IPS-18c (cell line): ENCODE data around the gene ATG10.

Experiments used
- H3K4me3 ChIP-seq: 2 replicates; pipeline ENCODE4 v1.7.0; 2013; ENCODE audit warnings: low read depth, mild to moderate bottlenecking, low read length, moderate library complexity; ENCODE audit not compliant: insufficient read depth
- H3K9me3 ChIP-seq: one replicate; pipeline ENCODE4 v1.6.1; 2013; ENCODE audit warnings: mild to moderate bottlenecking, low read length, moderate library complexity; ENCODE audit not compliant: control insufficient read depth, insufficient read depth

Gene ATG10

GRCh38 chr5:82142217-82142841, 170.5 kb downstream of the ATG10 start:
- Histone ChIP-seq H3K4me3 (no peak overlapping the region), H3K9me3 (peaks cover 2% of the 10 kb centered on the region)

GRCh38 chr5:82142928-82143577, 171.2 kb downstream of the ATG10 start:
- no peaks in the 10 kb centered on the region for H3K9me3 ChIP-seq
- no peak overlapping the region for H3K4me3 ChIP-seq

- H3K4me3 ChIP-seq = no peak overlapping the region
These were observed 176.2 kb downstream of the ATG10 start for GRCh38 chr5:82147860-82148573.

GRCh38 chr5:82149434-82149833, 177.6 kb downstream of the ATG10 start:
- H3K4me3 ChIP-seq = no peak overlapping the region
- H3K9me3 ChIP-seq = no peaks in the 10 kb centered on the region

More at GRCh38 chr5:82147860-82148573, 176.2 kb downstream of the ATG10 start:
- no peaks in the 10 kb centered on the region for H3K9me3 ChIP-seq

- Histone ChIP-seq H3K9me3 (no peaks in the 10 kb centered on the region), H3K4me3 (no peak overlapping the region)
These were observed 178.7 kb downstream of the ATG10 start for GRCh38 chr5:82150559-82150958.

GRCh38 chr5:82151204-82151603, 179.4 kb downstream of the ATG10 start:
- Histone ChIP-seq H3K4me3 (no peak overlapping the region), H3K9me3 (no peaks in the 10 kb centered on the region)

GRCh38 chr5:82151662-82152061, 179.8 kb downstream of the ATG10 start:
- H3K4me3 ChIP-seq = no peak overlapping the region
- no peaks in the 10 kb centered on the region for H3K9me3 ChIP-seq

GRCh38 chr5:82152978-82153481, 181.2 kb downstream of the ATG10 start:
- H3K9me3 ChIP-seq = no peaks in the 10 kb centered on the region

GRCh38 chr5:82154776-82155175, 183.0 kb downstream of the ATG10 start:
- H3K4me3 ChIP-seq = no peak overlapping the region

More at GRCh38 chr5:82152978-82153481, 181.2 kb downstream of the ATG10 start:
- no peak overlapping the region for H3K4me3 ChIP-seq

GRCh38 chr5:82155305-82155704, 183.5 kb downstream of the ATG10 start:
- Histone ChIP-seq H3K4me3 (no peak overlapping the region), H3K9me3 (no peaks in the 10 kb centered on the region)

More at GRCh38 chr5:82154776-82155175, 183.0 kb downstream of the ATG10 start:
- no peaks in the 10 kb centered on the region for H3K9me3 ChIP-seq

GRCh38 chr5:82156874-82157273, 185.1 kb downstream of the ATG10 start:
- no peak overlapping the region for H3K4me3 ChIP-seq
- no peaks in the 10 kb centered on the region for H3K9me3 ChIP-seq

GRCh38 chr5:82158755-82159413, 187.1 kb downstream of the ATG10 start:
- Histone ChIP-seq H3K4me3 (no peak overlapping the region), H3K9me3 (no peaks in the 10 kb centered on the region)

GRCh38 chr5:82160948-82161347, 189.1 kb downstream of the ATG10 start:
- no peaks in the 10 kb centered on the region for H3K9me3 ChIP-seq
- H3K4me3 ChIP-seq = no peak overlapping the region

- Histone ChIP-seq H3K4me3 (no peak overlapping the region), H3K9me3 (no peaks in the 10 kb centered on the region)
These were observed 190.8 kb downstream of the ATG10 start for GRCh38 chr5:82162573-82162972.

- Histone ChIP-seq H3K9me3 (no peaks in the 10 kb centered on the region), H3K4me3 (no peak overlapping the region)
These were observed 191.8 kb downstream of the ATG10 start for GRCh38 chr5:82163452-82164175.

- Histone ChIP-seq H3K4me3 (no peak overlapping the region), H3K9me3 (no peaks in the 10 kb centered on the region)
These were observed 192.6 kb downstream of the ATG10 start for GRCh38 chr5:82164176-82164976.
